SK-N-DZ (cell line): Measurements from ENCODE around the gene HSPA6. TPM values are rescaled to one million over a fixed set of nuclear protein-coding genes. Genes with fewer than 3 reads are reported as not detected.
"Not testable (repeated sequence)": the region's sequence is repeated elsewhere in the genome, so short reads cannot be mapped to it uniquely, and the experiment has no call there.

ENCODE experiments used
- DNase-seq: peaks from one replicate; pipeline ENCODE4 v3.0.0-alpha.2; 2015; ENCODE audit warnings: low spot score
- polyA plus RNA-seq, 2 experiments: library from polyadenylated mRNA; depleted of rRNA; stranded (reverse); fragments of >200 nt; gene quantifications; 2 replicates each; pipeline ENCODE4 v1.2.3, GENCODE V29; 2014

The HSPA6 gene
- polyA plus RNA-seq (2014; cell fraction: cytosol; rRNA removed), result 0.06 and 0.08 TPM in 2 replicates
- polyA plus RNA-seq (2014; cell fraction: nucleus; rRNA removed), result 0.30 TPM in 1 of 2 replicates, not detected in the other

DNA sequence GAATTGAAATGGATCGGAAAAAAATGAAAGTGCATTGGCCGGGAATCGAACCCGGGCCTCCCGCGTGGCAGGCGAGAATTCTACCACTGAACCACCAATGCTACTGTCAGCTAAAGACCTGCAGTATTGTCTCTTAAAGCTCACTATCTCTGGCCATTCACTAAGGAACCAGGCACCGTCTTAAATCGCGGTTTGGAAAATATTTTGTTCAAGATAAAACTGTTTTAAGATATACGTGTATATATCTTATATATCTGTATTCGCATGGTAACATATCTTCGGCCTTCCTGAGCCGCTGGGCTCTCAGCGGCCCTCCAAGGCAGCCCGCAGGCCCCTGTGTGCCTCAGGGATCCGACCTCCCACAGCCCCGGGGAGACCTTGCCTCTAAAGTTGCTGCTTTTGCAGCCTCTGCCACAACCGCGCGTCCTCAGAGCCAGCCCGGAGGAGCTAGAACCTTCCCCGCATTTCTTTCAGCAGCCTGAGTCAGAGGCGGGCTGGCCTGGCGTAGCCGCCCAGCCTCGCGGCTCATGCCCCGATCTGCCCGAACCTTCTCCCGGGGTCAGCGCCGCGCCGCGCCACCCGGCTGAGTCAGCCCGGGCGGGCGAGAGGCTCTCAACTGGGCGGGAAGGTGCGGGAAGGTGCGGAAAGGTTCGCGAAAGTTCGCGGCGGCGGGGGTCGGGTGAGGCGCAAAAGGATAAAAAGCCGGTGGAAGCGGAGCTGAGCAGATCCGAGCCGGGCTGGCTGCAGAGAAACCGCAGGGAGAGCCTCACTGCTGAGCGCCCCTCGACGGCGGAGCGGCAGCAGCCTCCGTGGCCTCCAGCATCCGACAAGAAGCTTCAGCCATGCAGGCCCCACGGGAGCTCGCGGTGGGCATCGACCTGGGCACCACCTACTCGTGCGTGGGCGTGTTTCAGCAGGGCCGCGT, at the start of gene HSPA6:
Gene HSPA6, plus strand, starts transcription at position 724 of the 925 bp plus-strand sequence. Its CDS starts 119 bp downstream, at position 843.
- DNase-seq, result peak; percentile 69

DNA sequence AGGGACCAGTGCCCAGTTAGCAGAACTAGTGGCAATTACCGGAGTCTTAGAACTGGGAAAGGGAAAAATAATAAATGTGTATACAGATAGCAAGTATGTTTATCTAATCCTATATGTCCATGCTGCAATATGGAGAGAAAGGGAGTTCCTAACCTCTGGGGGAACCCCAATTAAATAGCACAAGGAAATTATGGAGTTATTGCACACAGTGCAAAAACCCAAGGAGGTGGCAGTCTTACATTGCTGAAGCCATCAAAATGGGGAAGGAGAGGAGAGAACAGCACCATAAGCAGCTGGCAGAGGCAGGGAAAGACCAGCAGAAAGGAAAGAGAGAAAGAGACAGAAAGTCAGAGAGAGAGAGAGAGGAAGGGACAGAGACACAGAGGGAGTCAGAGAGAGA, 46.6 kb upstream of the HSPA6 start:
- DNase-seq, result not testable (repeated sequence)

DNA sequence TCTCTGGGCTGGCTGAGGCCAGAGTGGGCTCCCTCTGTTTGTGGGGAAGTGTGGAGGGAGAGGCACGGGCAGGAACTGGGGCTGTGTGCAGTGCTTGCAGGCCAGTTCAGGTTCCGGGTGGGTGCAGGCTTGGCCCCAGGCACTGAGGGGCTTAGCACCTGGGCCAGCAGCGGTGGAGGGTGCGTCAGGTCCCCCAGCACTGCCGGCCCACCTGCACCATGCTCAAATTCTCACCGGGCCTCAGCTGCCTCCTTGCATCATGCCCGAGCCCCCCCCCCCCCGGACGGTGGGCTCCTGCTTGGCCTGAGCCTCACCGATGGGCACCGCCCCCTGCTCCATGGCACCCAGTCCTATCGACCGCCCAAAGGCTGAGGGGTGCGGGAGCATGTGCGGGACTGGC, 45.4 kb upstream of the HSPA6 start:
- DNase-seq, result no peak

DNA sequence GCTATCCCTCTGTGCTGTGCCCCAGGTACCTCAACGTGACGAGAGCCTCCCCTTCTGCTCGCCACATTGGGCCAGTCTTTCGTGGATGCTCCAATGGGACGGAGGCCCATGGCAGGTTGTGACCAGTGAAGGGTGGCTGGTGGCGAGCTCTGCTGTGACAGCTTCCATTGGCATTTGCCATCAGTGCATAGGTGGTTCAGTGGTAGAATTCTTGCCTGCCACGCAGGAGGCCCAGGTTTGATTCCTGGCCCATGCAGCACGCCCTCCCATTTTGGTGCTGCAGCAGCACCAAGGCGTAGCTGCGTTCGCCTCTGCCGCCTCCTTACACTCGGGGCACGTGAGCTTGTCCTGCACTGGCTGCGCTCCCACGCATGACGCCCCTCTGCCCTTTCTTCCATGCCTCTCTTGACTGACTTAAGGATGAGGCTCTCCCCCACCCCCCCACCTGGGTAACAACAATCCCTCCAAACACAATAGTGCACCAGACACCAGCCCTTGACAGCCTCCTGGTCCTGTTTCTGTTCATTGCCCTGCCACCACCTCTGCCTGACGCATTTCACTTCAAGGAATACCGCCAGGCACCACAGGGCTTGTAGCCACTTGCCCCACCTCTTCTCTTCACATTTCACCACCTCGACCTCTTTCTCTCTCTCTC, 43.8 kb upstream of the HSPA6 start:
- DNase-seq, result no peak

DNA sequence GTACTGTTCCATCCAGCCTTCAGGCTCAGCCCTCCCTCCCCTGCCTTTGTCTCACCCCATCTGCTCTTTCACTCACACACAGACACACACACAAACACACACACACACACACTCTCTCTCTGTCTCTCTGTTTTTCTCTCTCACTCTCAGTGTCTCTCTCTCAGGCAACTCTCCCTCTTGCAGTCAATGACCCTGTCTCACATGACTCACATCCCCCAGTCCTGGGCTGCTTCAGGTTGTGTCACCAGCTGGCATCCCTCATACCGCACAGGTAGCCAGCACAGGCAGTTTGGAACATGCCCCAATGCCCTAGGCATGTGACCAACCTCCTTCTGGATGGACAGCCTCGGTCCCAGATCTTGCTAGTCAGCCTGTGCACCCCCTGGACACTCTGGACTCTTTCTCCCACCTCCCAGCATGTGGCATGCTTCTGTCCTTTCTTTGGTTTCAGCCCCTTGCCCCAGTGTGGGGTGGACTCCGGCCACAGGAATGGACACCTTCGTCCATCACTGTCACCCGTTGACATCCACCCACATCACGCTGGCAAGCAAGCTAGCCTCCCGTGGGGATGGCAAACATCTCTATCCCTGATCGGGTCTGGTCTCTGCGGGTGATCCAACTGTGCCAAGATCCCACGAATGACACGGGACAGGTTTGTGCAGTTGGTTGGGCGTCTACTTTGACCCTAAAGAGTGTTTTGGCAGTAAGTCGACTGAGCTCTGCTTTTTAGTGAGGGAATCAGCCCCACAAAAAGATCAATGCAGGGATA, 42.5 kb upstream of the HSPA6 start:
- DNase-seq, result no peak

DNA sequence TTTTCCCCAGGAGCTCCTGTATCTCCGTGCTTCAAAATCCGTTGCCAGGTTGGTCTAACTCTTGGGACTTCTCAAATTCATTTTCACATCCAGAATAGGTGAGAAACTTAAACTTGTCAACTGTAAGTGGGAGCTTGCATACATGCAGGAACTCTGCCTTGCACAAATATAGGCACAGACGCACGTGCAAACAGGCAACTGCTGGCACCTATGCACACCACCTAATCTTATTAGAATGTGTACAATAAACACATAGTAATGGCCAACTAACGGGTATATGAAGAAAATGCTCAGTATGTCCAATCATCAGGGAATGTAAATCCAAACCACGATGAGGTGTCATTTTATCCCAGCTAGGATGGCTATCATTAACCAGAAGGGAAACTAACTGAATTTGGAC, 41.7 kb upstream of the HSPA6 start:
- no peak for DNase-seq

DNA sequence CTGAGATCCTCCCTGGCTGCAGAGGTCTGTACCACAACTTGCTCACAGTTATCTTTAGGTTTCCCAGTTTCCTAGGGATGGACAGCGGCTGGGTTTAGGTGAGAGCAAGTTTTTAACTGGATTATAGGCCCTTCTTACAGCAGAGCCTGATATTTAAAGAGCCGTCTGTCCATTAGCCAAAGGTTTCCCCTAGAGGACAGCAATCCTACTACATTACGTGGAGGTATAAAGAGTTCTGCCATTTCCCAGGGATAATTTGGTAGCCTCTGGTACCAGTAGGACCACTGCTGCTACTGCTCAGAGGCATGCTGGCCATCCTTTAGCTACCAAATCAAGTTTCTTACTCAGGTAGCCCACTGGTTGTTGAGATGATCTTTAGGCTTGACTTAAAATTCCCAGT, 41.0 kb upstream of the HSPA6 start:
- no peak for DNase-seq

DNA sequence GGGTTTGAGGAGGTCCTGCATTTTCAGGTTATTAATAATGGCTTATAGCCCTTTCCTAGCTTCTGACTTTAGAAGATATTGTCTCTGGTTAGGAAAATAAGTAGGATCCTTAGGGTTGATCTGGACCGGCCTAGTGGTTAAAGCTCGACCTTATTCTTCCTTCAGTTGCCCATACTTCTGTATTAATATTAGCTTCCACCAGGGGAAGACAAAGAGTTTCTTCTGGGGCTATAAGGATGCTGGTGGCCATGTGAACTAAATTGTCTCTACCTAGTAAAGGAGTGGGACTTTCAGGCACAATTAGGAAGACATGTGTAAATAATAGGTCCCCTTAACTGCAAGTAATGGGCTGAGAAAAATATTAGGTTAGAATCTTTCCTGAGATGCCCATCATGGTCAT, 39.7 kb upstream of the HSPA6 start:
- no peak for DNase-seq

DNA sequence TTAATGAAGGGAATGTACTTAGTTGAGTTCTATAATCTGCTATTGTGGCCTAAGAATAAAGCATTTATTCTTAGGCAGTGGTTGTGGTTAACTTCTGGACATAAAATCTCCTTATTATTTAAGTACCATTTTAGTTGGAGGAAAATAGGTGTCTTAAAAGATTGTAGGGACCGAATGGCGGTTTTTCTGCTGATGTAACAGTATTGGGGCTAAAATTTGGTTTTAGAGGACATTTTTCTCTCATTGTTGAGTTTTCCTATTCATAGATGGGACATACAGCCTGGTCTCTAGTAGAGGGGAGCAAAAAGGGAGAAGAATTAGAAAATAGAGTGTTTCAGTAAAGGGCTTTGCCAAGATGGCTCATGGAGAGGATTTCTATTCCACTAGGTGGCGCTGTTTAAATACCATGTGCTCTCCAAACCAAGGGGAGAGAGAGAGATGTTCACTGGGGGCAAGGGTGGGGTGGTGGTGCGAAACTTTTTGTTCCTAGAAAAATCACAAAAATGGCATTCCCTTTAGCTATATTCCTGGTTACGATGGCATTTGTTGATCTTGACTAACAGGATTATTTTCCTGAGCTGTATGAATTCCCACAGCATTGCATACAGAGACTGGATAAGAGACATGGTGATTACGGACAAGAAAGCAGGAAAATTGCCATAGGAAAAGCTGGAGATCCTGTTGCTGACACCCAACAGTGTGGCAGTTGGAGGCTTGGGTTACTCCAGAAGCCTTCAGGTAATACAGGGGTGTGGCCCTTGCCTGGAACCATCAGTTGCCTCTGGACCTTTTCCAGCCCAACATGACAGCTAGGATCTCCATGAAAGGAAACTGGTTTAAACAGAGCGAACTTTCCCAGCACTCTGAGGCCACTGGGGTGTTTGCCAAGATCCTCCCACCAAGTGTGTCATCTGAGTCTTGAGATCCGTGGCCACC, 37.3 kb upstream of the HSPA6 start:
- DNase-seq, result peak; percentile 29

DNA sequence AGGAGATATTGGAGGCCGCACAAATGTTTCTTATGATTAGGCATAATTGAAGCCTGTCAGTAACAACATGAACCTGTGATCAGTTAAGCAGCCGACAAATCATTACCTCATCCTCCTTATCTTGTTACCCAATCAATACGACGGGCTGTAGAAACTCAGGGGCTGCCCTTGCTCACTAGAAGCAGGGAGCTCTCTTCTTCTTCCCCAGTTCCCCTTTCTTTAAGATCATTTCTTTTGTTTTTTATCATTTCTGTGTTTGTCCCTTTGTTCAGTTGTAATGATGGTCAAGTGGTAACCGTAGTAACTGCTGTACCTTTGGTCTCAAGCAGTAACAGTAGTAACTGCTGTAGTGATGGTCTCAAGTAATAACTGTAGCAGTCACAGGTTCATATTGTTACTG, 32.9 kb upstream of the HSPA6 start:
- no peak for DNase-seq

DNA sequence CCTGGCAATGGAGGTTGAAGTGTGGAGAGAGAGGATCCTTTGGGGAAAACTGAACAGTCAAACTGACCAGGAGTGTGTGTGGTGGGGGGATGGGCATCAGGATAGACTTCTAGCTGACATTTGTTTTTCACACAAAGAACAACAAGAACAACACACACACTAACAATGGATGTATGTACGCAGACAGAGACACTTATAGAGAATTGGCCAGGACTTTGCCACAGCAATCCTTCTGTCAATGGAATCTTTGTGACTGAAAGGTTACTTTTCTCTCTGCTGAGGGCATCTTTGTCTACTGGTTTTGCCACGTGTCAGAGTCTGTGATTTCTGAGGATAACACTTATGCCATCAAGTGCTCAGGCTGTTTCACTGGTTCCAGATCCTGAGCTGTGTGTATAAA, 31.5 kb upstream of the HSPA6 start:
- no peak for DNase-seq

DNA sequence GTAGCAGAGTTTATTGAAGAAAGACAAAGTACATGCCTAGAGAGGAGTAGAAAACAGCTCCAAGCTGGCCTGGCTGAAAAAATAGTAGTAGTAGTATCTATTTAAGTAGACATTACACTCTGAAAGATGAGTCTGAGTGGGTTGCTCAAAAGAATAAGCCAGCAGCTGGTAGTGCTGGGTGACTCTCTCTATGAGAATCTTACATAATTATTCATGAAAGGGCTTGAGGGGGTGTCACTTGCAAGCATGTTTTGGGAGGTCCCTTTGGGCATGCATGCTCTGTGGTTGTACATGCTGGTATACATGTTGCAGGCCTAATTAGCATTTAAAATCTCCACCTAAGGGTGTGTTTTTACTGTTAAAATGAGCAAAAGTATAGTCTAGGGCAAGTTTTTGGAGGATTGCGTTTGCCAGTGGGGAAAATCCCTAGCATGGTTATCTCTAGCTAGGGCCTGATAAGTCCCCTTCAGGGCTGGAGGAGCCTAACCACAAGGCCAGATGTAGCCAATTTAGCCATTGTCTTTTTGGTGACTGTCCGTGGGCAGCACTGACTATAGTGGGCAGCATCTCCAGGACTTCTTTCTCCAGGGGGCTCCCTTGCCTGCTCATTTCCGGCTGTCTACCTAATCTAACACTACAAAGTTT, 30.1 kb upstream of the HSPA6 start:
- DNase-seq, result no peak

DNA sequence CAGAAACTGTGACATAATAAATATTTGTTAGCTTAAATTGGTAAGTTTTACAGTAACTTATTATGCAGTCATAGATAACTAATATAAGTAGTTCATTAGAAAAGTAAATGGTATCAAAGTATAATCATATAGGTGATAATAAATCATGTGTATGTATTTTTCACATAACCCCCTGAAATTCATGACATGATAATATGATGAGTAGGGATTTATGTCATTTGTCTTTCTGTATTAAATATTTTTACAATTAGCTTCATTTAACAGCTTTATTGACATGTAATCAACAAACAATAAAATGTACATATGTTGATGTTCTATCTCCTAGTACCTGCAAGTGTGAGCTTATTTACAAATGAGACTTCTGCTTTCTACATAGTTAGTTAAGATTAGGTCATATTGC, 28.9 kb upstream of the HSPA6 start:
- no peak for DNase-seq

DNA sequence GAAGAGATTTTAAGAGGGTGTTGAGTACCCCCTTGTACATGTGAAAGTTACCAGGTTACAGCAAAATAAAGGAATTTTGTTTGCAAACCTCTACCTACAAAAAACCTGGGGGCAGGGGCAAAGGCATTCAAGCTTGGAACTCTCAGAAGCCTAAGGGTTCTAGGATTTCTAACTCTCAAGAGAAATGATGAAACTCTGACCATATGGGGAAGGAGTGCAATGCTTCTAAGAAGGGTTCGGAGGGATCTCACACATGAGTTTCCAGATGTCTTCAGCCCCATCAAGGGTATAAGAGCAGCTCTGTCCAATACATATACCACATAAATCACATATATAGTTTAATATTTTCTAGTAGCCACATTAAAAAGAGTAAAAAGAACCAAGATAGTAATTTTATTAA, 26.4 kb upstream of the HSPA6 start:
- no peak for DNase-seq

DNA sequence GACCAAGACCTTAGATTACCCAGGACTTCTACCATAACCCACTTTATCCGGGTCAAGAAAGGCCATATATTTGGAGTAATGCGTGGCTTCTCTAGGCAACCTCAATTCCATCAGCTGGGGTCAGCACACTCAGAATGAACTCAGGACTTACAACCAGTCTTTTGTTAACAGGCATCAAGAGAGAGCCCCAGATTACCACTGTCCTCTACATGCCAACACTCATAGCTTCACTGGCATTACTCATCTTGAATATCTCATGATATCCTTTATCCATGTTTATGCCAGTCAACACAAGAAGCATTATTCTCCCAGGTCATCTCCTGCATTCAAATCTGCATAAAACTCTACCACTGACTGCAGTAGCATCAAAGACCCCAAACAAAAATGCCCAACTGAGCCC, 25.7 kb upstream of the HSPA6 start:
- no peak for DNase-seq

DNA sequence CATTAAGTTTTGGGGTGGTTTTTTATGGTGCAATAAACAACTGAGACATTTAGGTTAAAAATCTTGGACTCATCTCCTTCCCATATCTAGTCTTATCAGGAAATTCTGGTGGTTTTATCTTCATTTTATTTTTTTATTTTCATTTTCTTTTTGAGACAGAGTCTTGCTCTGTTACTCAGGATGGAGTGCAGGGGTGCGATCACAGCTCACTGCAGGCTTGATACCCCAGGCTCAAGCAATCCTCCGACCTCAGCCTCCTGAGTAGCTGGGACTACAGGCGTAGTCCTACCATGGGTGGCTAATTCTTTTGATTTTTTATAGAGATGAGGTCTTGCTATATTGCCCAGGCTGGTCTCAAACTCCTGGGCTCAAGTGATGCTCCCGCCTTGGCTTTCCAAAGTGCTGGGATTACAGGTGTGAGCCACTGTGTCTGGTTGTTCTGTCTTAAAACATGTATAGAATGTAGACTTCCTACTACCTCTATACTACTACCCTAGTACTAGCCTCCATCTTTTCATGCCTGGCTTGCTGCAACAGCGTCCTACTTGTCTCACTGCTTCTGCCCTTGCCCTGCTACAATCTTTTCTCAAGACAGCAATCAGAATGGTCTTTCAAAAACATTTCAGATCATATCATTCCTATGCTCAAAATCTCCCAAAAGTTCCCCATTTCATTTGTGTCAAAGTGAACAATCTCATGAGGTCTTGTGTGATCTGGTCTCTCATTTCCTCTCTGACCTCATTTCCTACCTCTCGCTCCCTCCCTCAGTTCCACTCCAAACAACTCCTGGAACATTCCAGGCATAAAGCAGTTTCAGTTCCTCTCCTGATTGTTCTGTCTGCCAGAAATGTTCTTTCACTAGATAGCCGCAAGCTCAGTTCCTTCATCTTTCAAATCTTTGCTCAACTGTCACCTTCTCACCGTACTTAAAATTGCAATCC, 25.0 kb upstream of the HSPA6 start:
- DNase-seq, result no peak

DNA sequence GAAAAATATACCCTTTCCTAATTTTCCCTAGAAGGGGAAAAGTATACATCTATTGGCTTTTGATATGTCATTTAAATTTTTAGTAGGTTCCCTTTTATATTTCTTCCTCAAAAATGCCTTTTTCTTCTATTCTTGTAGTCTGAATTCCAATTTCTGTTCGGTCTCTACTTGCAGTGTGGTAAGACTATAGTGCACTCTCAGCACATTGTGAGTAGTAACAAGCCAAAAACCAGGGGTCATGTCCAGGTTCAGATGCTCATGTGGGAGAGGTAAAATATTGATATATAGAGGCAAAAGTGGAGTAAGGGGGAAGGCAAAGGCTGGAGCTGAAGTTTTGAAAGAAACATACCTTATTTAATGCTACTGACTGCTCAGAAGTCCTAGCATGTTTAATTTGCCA, 23.1 kb upstream of the HSPA6 start:
- no peak for DNase-seq

DNA sequence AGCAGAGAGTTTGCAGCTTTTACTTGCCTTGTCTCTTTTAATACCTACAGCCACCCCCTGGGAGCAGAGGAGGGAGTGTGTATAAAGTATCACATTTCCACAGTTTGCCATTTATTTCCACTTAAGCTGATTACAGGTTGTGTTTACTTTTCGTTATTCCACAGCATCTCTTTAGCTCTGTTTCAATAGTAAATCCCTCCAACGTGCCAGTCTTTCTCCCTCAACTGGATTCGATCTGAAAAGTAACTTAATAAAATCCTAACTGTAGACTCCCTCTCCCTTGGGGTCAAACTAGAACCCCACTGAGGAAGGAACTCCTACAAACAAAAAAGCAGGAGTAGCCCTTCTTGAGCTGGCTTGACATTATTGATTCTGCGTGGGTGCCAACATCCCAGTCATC, 22.2 kb upstream of the HSPA6 start:
- DNase-seq, result no peak
